ENCODE measurements around the gene PMEPA1.

GRCh38 chr20:57755609-57756008 is 45.8 kb upstream of the PMEPA1 start:
- TF ChIP-seq CTCF (IDR thresholded peaks at IDR 0.05) (no peak), POLR2A (IDR thresholded peaks at IDR 0.05) (no peak)

All from Peyer's patch (tissue), 4 donors.